ENCODE results near the gene ACTN3. TPM values are rescaled to one million over a fixed set of nuclear protein-coding genes. Genes with fewer than 3 reads are reported as not detected.

ACTN3 gene
- total RNA-seq, 1 experiment from 2014 or later = not detected

DNA sequence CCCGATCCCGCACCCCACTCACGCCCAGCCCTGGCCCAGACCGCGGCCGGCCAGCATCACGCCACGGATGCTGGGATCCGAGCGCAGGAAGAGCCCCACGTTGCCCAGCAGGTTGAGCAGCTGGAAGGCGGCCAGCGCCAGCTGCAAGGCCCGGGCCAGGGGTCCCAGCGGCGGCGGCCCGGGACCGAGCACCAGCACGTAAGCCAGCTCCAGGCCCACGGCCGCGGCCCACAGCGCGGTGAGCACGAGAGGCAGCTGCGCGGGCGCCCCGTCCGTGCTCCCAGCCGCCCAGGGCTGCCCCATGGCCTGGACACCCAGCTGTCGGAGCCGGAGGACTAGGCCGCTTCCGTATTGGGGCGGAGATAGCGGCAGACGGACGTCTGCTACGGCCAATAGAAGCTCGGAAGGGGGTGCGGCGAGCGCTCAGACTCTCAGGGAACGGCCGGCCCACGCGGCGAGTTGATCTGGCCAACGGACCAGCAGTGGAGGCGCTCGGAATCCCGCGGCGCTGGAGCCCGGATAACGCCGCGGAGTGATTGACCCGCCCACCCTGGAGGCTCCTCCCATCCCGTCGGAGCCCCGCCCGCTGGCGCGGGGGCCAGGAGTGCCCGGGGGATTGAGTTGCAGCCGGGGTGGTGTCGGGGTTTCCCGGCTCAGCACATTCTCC is 869 bp upstream of the ACTN3 start, which contains the start of gene ZDHHC24:
TSS of gene ZDHHC24 (minus strand) at position 348 of the 667 bp plus-strand sequence. CDS start at position 303, 45 bp downstream.
- peak; percentile 98 for DNase-seq (ENCODE audit: unreplicated experiment)
- Mint-ChIP-seq H3K36me3 (ENCODE audit: insufficient read depth, unreplicated experiment) (peaks cover 16% of the 10 kb centered on the region), H3K4me1 (ENCODE audit: insufficient read depth, unreplicated experiment) (peaks cover 41% of the 10 kb centered on the region), H3K27me3 (ENCODE audit: insufficient read depth, unreplicated experiment) (peaks cover 15% of the 10 kb centered on the region), H3K9me3 (ENCODE audit: unreplicated experiment) (no peaks in the 10 kb centered on the region), H3K4me3 (ENCODE audit: unreplicated experiment) (peak within 1 kb of the TSS; percentile 78), H3K27ac (ENCODE audit: low read depth, unreplicated experiment) (peak within 1 kb of the TSS; percentile 92)
- ChIA-PET POLR2A (interaction anchor here (0.6 to 2.8 kb wide), 23 partner anchors 8 to 197 kb away, joined by 3 to 33 read pairs (median 5); partner anchors contain the start of genes BBS1, CCDC87, CCS and CTSF), CTCF (interaction anchor here (0.6 to 0.8 kb wide), 3 partner anchors 32 to 92 kb away, joined by 3 read pairs; no protein-coding TSS in a partner anchor)
- no TSS peak for BruUV-seq (replicated peaks)
- intact Hi-C loops (cut with micrococcal nuclease) = loop anchor here (1.0 kb wide), 1 partner anchor 132 kb away; no protein-coding TSS in a partner anchor
- TF ChIP-seq, protein P1, sequence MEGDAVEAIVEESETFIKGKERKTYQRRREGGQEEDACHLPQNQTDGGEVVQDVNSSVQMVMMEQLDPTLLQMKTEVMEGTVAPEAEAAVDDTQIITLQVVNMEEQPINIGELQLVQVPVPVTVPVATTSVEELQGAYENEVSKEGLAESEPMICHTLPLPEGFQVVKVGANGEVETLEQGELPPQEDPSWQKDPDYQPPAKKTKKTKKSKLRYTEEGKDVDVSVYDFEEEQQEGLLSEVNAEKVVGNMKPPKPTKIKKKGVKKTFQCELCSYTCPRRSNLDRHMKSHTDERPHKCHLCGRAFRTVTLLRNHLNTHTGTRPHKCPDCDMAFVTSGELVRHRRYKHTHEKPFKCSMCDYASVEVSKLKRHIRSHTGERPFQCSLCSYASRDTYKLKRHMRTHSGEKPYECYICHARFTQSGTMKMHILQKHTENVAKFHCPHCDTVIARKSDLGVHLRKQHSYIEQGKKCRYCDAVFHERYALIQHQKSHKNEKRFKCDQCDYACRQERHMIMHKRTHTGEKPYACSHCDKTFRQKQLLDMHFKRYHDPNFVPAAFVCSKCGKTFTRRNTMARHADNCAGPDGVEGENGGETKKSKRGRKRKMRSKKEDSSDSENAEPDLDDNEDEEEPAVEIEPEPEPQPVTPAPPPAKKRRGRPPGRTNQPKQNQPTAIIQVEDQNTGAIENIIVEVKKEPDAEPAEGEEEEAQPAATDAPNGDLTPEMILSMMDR (IDR thresholded peaks at IDR 0.05; ENCODE audit: unreplicated experiment) = no peak

DNA sequence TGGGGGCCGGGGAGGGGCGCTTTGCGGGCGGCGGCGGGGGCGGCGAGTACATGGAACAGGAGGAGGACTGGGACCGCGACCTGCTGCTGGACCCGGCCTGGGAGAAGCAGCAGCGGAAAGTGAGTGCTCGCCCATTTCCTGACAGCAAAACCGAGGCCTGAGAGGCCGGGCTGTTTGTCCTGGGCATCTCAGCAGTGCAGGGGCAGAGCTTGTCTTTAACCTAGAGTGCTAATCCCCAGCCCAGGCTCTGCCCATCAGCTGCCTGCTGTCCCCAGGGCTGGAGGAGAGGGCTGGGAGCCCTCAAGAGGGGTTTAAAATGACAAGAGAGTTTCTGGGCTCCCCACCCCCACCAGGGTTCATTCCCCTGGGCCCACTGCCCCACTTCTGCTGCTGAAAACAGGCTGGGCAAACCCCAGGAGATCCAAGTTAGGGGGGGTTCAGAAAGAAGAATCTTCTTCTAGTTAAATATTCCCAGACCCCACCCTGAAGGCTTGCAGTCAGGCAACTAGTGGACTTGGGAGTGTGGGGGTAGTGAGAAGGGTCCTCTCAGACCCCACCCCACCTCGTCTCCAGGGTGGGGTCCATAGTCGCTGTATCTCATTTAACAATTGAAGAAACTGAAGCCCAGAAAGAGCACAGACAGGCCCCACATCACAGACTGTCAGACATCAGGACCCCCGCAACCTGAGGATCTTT is 411 bp downstream of the ACTN3 start:
- TF ChIP-seq, protein P1 (IDR thresholded peaks at IDR 0.05; ENCODE audit: unreplicated experiment) = no peak
- Mint-ChIP-seq H3K4me1 (ENCODE audit: insufficient read depth, unreplicated experiment) (peaks cover 32% of the 10 kb centered on the region), H3K9me3 (ENCODE audit: unreplicated experiment) (no peaks in the 10 kb centered on the region), H3K27me3 (ENCODE audit: insufficient read depth, unreplicated experiment) (peaks cover 15% of the 10 kb centered on the region), H3K4me3 (ENCODE audit: unreplicated experiment) (peak overlapping the region; percentile 78), H3K36me3 (ENCODE audit: insufficient read depth, unreplicated experiment) (peaks cover 13% of the 10 kb centered on the region), H3K27ac (ENCODE audit: low read depth, unreplicated experiment) (no peak overlapping the region)
- CTCF ChIA-PET = no interaction called here
- no peak for DNase-seq (ENCODE audit: unreplicated experiment)
- intact Hi-C loops (cut with micrococcal nuclease) = loop anchor here (1.0 kb wide), 1 partner anchor 131 kb away; no protein-coding TSS in a partner anchor
- POLR2A ChIA-PET = interaction anchor here (0.6 to 2.8 kb wide), 11 partner anchors 21 to 132 kb away, joined by 3 to 33 read pairs (median 6); partner anchors contain the start of genes BBS1, CCDC87, CCS and CTSF
- BruUV-seq (replicated peaks) = no TSS peak

DNA sequence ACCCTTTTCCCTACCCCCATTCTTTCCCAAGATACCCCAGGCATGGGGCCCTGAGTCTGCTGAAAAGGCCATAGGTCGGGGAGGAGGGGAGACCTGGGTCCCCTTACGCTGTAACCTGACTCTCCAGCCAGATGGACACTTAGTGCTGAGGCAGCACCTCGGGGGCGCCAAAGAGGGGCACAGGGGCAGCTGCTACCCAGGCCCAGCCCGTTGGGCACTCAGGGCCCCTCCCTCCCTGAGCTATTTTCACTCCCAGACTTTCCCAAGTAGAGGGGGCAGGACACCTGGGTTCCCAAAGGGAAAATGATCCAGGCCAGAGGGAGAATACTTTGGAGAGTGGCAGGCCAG is 933 bp downstream of the ACTN3 start:
- Mint-ChIP-seq H3K4me1 (ENCODE audit: insufficient read depth, unreplicated experiment) (peaks cover 27% of the 10 kb centered on the region), H3K9me3 (ENCODE audit: unreplicated experiment) (no peaks in the 10 kb centered on the region), H3K27ac (ENCODE audit: low read depth, unreplicated experiment) (no peak overlapping the region), H3K4me3 (ENCODE audit: unreplicated experiment) (no peak overlapping the region), H3K36me3 (ENCODE audit: insufficient read depth, unreplicated experiment) (peaks cover 8% of the 10 kb centered on the region), H3K27me3 (ENCODE audit: insufficient read depth, unreplicated experiment) (peaks cover 15% of the 10 kb centered on the region)
- POLR2A ChIA-PET = interaction anchor here (0.6 to 1.0 kb wide), 2 partner anchors 22 to 132 kb away, joined by 3 read pairs; no protein-coding TSS in a partner anchor
- TF ChIP-seq, protein P1 (IDR thresholded peaks at IDR 0.05; ENCODE audit: unreplicated experiment) = no peak
- CTCF ChIA-PET = no interaction called here
- BruUV-seq (replicated peaks) = no TSS peak
- intact Hi-C loops (cut with micrococcal nuclease) = no loop called here
- no peak for DNase-seq (ENCODE audit: unreplicated experiment)

DNA sequence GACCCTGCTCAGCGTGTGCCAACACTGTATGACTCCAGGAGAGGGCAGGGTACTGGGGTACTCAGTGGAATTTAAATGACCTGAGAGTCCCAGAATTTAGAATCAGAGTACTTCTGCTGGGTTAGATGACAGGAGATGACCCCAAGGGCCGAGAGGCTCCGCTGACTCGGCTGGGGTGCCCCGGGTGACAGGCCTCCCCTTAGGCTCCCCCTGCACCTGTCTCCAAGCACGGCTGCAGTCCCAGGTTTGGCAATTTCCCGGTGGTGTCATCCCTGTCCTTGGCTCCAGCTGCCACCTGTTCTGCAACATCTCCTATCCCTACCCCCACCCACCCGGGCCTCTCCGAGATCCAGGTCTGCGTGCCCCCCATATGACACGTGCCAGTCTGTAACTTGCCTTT is 1.3 kb downstream of the ACTN3 start:
- ChIA-PET CTCF (no interaction called here), POLR2A (interaction anchor here (0.6 to 1.0 kb wide), 2 partner anchors 21 to 33 kb away, joined by 3 read pairs; no protein-coding TSS in a partner anchor)
- Mint-ChIP-seq H3K36me3 (ENCODE audit: insufficient read depth, unreplicated experiment) (peaks cover 7% of the 10 kb centered on the region), H3K4me3 (ENCODE audit: unreplicated experiment) (no peak overlapping the region), H3K27ac (ENCODE audit: low read depth, unreplicated experiment) (no peak overlapping the region), H3K4me1 (ENCODE audit: insufficient read depth, unreplicated experiment) (peaks cover 23% of the 10 kb centered on the region), H3K27me3 (ENCODE audit: insufficient read depth, unreplicated experiment) (peaks cover 15% of the 10 kb centered on the region), H3K9me3 (ENCODE audit: unreplicated experiment) (no peaks in the 10 kb centered on the region)
- TF ChIP-seq, protein P1 (IDR thresholded peaks at IDR 0.05; ENCODE audit: unreplicated experiment) = no peak
- intact Hi-C loops (cut with micrococcal nuclease) = no loop called here
- DNase-seq (ENCODE audit: unreplicated experiment) = no peak
- BruUV-seq (replicated peaks) = no TSS peak
